ENCODE measurements around the gene SEL1L3.

- TF ChIP-seq CTCF (IDR thresholded peaks at IDR 0.05) (no peak), POLR2A (IDR thresholded peaks at IDR 0.05) (no peak), EP300 (IDR thresholded peaks at IDR 0.05) (no peak)
These were observed 50.9 kb downstream of the SEL1L3 start for GRCh38 chr4:25811841-25812240.

Data from sigmoid colon (tissue), 4 donors.